ENCODE data around the gene DMRTA2. TPM values are rescaled to one million over a fixed set of nuclear protein-coding genes. Genes with fewer than 3 reads are reported as not detected.

The DMRTA2 gene
- total RNA-seq: not detected

DNA sequence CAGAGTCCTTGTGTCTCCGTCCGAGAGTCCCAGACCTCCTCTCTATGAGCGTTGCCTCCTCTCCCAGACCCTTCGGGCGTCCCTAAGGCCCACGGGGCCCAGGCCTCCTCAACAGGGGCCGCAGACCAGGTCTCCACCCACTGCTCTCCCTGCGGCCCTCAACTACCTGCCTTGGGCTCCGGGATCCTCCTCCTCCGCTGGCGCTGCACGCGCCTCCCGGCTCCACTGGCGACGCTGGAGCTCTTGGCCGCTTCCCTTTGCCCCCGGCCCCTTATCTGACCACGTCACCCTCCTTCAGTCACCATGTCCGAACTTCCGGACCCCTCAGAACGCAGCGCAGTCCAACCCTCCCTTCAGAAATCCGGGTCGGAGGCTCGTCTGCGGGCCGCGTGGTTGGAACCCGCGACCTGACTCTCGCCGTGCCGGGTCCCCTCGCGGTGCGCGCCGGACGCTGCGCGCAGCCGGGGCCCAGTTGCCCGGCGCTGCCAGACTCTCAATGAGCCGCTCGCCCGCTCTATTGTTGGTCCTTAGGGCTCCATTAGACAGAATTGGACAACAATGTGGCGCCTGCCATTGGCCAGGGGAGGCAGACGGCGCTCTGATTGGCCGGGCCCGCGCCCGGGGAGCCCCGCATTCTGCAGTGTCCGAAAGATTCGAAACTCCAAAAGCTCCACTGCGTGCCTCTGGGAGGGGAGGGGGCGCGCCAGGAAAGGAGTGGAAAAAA, at the start of gene DMRTA2:
Gene DMRTA2, minus strand, starts transcription at position 498 of the 724 bp plus-strand sequence. CDS start 1,907 bp downstream, outside the sequence.
- Mint-ChIP-seq H3K4me3 (peak within 1 kb of the TSS; percentile 88), H3K9me3 (no peaks in the 10 kb centered on the region), H3K27me3 (peaks cover 82% of the 10 kb centered on the region), H3K27ac (peak within 1 kb of the TSS; percentile 2), H3K4me1 (peaks cover 56% of the 10 kb centered on the region), H3K36me3 (ENCODE audit: low read depth) (peaks cover 24% of the 10 kb centered on the region)
- POLR2A ChIA-PET: no interaction called here
- DNase-seq: no peak
- CTCF ChIA-PET: no interaction called here

DNA sequence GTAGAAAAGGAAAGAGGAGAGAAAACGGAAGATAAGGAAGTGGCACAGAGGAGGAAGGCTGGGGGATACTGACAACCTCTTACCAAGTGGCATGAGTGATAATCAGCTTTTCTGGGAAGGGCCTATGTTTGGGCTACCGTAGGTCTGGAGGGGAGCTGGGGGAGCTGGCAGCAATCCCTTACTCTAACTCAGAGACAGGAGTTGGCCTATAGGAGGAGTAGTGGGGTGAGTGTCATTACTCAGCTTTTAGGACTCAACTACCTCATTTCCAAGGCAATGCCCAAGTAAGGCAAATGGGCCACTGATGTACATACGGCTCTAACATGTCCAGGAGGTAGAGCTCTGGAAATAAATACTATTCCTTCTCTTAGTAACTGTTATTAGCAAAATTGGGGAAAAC, 48.7 kb upstream of the DMRTA2 start:
- CTCF ChIA-PET: no interaction called here
- Mint-ChIP-seq H3K36me3 (ENCODE audit: low read depth) (peaks cover 12% of the 10 kb centered on the region), H3K4me1 (no peaks in the 10 kb centered on the region), H3K4me3 (no peak overlapping the region), H3K27ac (no peak overlapping the region), H3K27me3 (no peaks in the 10 kb centered on the region), H3K9me3 (no peaks in the 10 kb centered on the region)
- DNase-seq: no peak
- POLR2A ChIA-PET: no interaction called here

DNA sequence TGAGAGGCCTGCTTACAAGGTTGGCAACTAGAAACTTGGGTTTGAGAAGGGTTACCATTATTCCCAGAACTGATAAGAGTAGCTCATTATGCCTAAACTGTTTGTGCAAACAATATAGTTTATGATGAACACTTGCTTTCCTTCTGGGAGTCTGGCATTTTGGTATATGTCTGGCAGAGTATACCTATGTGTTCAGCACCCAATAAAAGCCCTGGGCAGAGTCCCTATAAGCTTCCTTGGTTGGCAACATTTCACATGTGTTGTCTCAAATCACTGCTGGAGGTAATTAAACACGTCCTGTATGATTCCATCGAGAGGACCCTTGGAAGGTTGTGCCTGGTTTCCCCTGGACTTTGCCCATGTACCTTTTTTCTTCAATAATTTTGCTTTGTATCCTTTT, 39.7 kb upstream of the DMRTA2 start:
- H3K4me3 Mint-ChIP-seq: no peak overlapping the region
- no peaks in the 10 kb centered on the region for H3K36me3 Mint-ChIP-seq (ENCODE audit: low read depth)
- no peaks in the 10 kb centered on the region for H3K27me3 Mint-ChIP-seq
- POLR2A ChIA-PET: no interaction called here
- H3K27ac Mint-ChIP-seq: no peak overlapping the region
- no peak for DNase-seq
- CTCF ChIA-PET: no interaction called here
- no peaks in the 10 kb centered on the region for H3K4me1 Mint-ChIP-seq
- no peaks in the 10 kb centered on the region for H3K9me3 Mint-ChIP-seq

DNA sequence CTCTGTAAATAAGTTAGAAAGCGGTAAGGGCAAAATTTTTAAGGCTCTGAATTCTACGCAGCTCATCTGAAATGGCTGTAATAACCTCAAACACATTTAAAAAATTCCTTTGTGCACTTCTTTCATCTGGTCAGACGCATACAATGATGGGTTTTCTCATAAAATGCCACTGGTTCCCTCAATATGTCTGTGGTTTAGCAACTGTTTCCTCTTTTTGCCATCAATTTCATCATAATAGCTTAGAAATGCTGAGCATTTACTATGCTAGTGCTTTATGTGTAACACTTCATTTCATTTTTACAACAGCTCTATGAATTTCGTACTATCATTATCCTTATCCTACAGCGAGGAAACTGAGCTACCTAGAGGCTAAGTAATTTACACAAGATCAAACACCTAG, 35.3 kb upstream of the DMRTA2 start:
- Mint-ChIP-seq H3K36me3 (ENCODE audit: low read depth) (no peaks in the 10 kb centered on the region), H3K27ac (no peak overlapping the region), H3K4me3 (no peak overlapping the region), H3K9me3 (no peaks in the 10 kb centered on the region), H3K4me1 (no peaks in the 10 kb centered on the region), H3K27me3 (no peaks in the 10 kb centered on the region)
- CTCF ChIA-PET: interaction anchor here (0.9 kb wide), 1 partner anchor 9 kb away, joined by 3 read pairs; no protein-coding TSS in a partner anchor
- POLR2A ChIA-PET: no interaction called here
- no peak for DNase-seq

DNA sequence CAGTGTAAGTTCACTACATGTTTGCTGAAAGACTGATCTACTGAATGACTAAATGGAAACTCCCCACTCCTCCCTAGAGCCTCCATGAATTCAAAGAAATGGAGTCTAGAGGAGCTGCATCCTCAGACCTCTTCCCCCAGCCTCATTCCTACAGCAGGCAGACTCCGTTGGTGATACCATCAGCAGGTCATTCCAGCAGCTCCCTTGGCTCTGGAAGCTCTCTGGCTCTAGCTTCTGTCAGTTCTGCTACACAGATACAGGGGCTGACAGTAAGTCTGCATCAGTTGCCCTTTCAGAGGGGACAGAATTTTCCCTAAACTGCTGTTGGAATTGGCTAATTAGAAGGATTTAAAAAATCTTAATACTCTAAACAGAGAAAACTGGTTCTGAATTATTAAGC, 31.7 kb upstream of the DMRTA2 start:
- Mint-ChIP-seq H3K9me3 (no peaks in the 10 kb centered on the region), H3K4me1 (peaks cover 3% of the 10 kb centered on the region), H3K4me3 (no peak overlapping the region), H3K27ac (no peak overlapping the region), H3K36me3 (ENCODE audit: low read depth) (no peaks in the 10 kb centered on the region), H3K27me3 (no peaks in the 10 kb centered on the region)
- no peak for DNase-seq
- ChIA-PET POLR2A (no interaction called here), CTCF (no interaction called here)

DNA sequence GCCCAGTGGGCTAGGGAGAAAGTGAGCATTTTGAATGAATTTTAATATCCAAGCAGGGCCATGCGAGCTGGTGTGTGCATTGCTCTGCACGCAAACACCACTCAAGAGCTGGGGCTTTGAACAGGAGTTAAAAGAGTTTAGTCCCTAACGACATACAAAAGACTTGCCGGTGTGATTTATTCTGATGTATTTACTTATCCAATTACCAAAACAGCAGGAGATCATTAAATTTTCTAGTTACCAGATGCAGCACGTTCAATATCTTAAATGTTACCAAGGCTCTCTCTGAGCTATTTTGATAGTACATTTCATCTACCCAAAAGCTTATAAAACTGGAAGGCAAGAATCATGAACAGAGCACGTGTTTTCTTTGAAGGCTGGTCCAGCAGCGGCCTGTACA, 30.0 kb upstream of the DMRTA2 start:
- no peak overlapping the region for H3K27ac Mint-ChIP-seq
- ChIA-PET CTCF (interaction anchor here (0.7 kb wide), 1 partner anchor 31 kb away, joined by 3 read pairs; no protein-coding TSS in a partner anchor), POLR2A (no interaction called here)
- no peak for DNase-seq
- no peaks in the 10 kb centered on the region for H3K9me3 Mint-ChIP-seq
- no peak overlapping the region for H3K4me3 Mint-ChIP-seq
- peaks cover 3% of the 10 kb centered on the region for H3K4me1 Mint-ChIP-seq
- H3K27me3 Mint-ChIP-seq: no peaks in the 10 kb centered on the region
- H3K36me3 Mint-ChIP-seq (ENCODE audit: low read depth): no peaks in the 10 kb centered on the region

DNA sequence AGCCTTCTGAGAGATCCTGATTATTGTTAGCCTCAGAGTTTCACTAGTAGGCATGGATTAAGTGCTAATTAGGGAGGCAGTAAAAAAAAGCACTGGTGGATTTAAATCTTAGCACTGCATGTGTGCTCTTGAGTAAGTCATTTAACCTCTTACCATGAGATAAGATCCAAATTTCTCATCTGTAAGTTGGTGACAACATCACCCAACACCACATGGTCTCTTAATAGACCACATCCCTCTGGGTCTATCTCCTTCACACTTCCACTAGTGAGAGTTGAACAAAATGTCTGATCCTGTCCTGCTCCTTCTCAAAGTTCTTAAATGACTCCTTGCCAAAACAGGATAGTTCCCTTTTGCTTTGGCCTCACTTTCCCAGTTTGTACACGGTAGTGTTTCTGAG, 29.5 kb upstream of the DMRTA2 start:
- no peaks in the 10 kb centered on the region for H3K9me3 Mint-ChIP-seq
- peaks cover 3% of the 10 kb centered on the region for H3K4me1 Mint-ChIP-seq
- H3K36me3 Mint-ChIP-seq (ENCODE audit: low read depth): no peaks in the 10 kb centered on the region
- no peaks in the 10 kb centered on the region for H3K27me3 Mint-ChIP-seq
- no peak overlapping the region for H3K27ac Mint-ChIP-seq
- ChIA-PET POLR2A (no interaction called here), CTCF (interaction anchor here (0.7 kb wide), 1 partner anchor 32 kb away, joined by 3 read pairs; no protein-coding TSS in a partner anchor)
- no peak overlapping the region for H3K4me3 Mint-ChIP-seq
- no peak for DNase-seq

DNA sequence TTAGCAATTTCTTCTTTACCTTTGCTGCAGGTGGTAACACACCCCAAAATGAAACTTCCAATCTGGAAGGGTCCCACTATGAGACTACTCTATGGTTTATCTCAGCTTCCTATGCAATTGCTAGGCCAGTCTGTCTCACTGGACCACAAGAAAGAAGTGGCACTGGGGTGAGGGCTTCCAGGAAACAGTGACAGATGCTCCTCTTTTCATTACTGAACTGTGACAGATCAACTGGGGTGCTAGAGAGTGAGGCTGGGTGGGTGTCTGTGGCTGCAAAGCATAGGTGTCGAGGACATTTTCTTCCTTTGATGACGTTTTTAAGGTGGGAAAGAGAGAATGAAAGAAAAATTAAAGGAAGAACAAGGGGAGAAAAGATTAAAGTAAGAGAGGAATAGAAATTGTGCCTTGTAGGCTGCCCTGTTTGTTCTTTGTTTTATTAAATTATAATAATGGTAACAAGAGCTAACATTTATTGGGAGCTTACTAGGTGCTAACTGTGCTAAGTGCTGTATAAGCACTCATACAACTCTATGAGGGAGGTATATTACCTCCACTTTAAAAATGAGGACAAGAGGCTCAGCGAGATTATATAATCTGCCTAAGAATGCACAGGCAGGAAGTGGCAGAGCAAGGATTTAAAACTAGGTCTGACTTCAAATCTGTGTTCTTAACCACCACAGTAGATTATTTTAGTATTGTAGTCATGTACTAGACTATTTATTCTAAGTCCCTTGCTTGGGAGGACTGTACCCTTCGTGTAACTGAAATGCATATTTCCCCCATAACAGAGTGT, 27.8 kb upstream of the DMRTA2 start:
- Mint-ChIP-seq H3K4me3 (no peak overlapping the region), H3K27ac (no peak overlapping the region), H3K4me1 (peaks cover 3% of the 10 kb centered on the region), H3K36me3 (ENCODE audit: low read depth) (no peaks in the 10 kb centered on the region), H3K27me3 (no peaks in the 10 kb centered on the region), H3K9me3 (no peaks in the 10 kb centered on the region)
- DNase-seq: no peak
- POLR2A ChIA-PET: no interaction called here
- CTCF ChIA-PET: no interaction called here

DNA sequence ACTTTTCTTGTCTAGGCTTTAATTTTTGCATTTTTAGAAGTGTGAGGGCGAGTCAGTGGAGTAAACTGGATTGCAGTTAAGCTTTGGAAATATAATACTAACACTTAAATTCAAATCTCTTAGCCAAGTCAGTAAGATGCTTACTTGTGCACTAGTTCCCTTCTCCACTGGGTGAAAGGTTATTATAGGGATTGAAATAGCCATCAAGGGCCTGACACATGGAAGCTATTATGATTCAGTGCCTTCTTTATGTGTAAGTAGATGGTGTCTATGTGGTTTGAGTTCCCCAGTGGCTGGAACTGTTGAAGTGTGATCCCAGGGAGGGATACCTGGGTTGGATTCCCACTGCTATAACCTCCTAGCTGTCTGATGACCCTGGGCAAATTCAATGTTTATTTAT, 24.7 kb upstream of the DMRTA2 start:
- Mint-ChIP-seq H3K36me3 (ENCODE audit: low read depth) (no peaks in the 10 kb centered on the region), H3K4me3 (no peak overlapping the region), H3K9me3 (no peaks in the 10 kb centered on the region), H3K27ac (no peak overlapping the region), H3K4me1 (peaks cover 3% of the 10 kb centered on the region), H3K27me3 (no peaks in the 10 kb centered on the region)
- ChIA-PET POLR2A (no interaction called here), CTCF (interaction anchor here (1.2 kb wide), 1 partner anchor 157 kb away, joined by 3 read pairs; no protein-coding TSS in a partner anchor)
- DNase-seq: no peak

DNA sequence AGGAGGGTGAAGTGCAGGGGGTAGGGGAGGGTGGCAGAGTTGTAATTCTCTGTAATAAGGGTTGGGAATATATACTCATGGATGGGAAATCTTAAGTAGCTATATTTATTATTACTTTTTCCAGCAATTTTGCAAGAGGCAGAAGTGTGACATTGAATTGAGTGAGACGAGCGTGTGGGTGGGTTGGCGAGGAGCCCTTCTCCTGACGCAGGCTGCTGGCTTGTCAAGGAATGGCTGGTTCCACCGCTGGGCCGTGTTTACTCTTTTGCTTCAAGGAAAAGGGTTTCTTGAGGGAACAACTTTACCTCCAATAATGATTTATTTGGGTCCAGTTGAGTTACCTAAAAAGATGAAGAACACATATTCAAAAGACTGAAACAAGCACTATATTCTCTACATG, 17.9 kb upstream of the DMRTA2 start:
- ChIA-PET POLR2A (interaction anchor here (0.6 kb wide), 1 partner anchor 1420 kb away, joined by 3 read pairs; no protein-coding TSS in a partner anchor), CTCF (no interaction called here)
- no peak overlapping the region for H3K27ac Mint-ChIP-seq
- no peak overlapping the region for H3K4me3 Mint-ChIP-seq
- DNase-seq: no peak
- H3K27me3 Mint-ChIP-seq: no peaks in the 10 kb centered on the region
- peaks cover 28% of the 10 kb centered on the region for H3K36me3 Mint-ChIP-seq (ENCODE audit: low read depth)
- no peaks in the 10 kb centered on the region for H3K4me1 Mint-ChIP-seq
- H3K9me3 Mint-ChIP-seq: no peaks in the 10 kb centered on the region

DNA sequence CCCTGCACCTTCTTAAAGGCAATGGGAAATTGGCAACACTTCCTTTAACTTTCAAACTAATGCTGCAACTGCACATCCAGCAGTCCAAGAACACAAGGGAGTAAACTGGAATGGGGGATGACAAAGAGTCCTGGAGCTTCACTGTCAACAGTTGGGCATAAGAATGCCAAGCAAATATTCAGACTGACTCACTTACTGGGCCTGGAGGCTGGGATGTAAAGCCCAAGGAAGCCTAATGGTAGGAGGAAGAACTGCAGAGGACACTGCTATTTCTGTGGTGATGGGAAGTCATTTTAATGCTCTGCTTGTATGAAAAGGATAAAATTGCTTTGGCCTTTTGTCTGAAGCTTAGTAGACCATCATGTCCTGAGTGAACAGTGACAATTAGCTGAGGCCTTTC, 15.7 kb upstream of the DMRTA2 start:
- Mint-ChIP-seq H3K36me3 (ENCODE audit: low read depth) (peaks cover 31% of the 10 kb centered on the region), H3K4me3 (no peak overlapping the region), H3K27ac (no peak overlapping the region), H3K9me3 (no peaks in the 10 kb centered on the region), H3K27me3 (no peaks in the 10 kb centered on the region), H3K4me1 (no peaks in the 10 kb centered on the region)
- POLR2A ChIA-PET: no interaction called here
- CTCF ChIA-PET: no interaction called here
- no peak for DNase-seq

DNA sequence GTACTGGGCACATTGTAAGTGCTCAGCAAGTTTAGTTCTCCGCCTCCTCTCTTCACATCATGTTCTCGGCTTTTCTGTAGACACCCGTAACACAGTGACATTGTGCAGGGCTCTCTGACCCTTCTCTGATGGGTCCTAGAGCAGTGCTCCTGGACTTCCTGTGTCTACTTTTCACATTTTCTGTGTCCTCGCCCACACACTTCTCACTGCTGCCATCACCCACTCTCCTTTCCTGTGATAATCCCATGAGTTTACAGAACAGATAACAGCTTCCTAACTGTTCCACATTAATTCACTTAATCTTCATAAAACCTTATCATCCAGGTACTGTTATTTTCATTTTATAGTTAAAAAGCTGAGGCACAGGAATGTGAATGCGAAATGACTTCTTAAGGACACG, 13.2 kb upstream of the DMRTA2 start:
- no peaks in the 10 kb centered on the region for H3K9me3 Mint-ChIP-seq
- POLR2A ChIA-PET: no interaction called here
- H3K4me1 Mint-ChIP-seq: no peaks in the 10 kb centered on the region
- no peak overlapping the region for H3K4me3 Mint-ChIP-seq
- H3K27ac Mint-ChIP-seq: no peak overlapping the region
- H3K36me3 Mint-ChIP-seq (ENCODE audit: low read depth): peaks cover 30% of the 10 kb centered on the region
- DNase-seq: no peak
- H3K27me3 Mint-ChIP-seq: peaks cover 11% of the 10 kb centered on the region
- CTCF ChIA-PET: no interaction called here

DNA sequence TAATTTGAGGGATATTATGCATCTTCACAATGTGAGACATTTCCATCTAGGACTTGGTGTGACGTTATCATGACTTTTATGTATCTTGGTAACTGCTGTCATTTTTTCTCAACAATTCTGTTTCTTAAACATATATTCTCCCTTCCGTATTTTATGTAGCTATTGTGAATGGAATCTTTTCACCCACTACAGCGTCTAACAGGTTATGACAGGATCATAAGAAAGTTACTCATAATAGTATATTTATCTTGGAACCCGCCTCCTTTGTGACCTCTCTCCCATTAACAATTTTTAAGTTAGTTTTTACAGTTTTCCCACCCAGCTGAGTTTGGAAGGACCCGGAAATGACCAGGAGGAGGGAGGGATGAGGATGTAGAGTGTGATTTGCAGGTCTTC, 6.8 kb upstream of the DMRTA2 start:
- ChIA-PET POLR2A (no interaction called here), CTCF (interaction anchor here (0.6 kb wide), 1 partner anchor 135 kb away, joined by 3 read pairs; no protein-coding TSS in a partner anchor)
- Mint-ChIP-seq H3K9me3 (no peaks in the 10 kb centered on the region), H3K4me1 (peaks cover 18% of the 10 kb centered on the region), H3K4me3 (no peak overlapping the region), H3K27ac (no peak overlapping the region), H3K27me3 (peaks cover 71% of the 10 kb centered on the region), H3K36me3 (ENCODE audit: low read depth) (peaks cover 5% of the 10 kb centered on the region)
- no peak for DNase-seq
